Caco-2 (cell line): Measurements from ENCODE around the gene SELENOF. TPM values are rescaled to one million over a fixed set of nuclear protein-coding genes. Genes with fewer than 3 reads are reported as not detected.

Source experiments
- BruUV-seq: library from RNA; stranded (reverse); fragments of 400-500 nt; replicated peaks from 2 replicates; lab custom pipeline; 2021; lab: Mats Ljungman, UMichigan
- CTCF ChIA-PET: fragments of 300-600 bp; sonication (Branson Sonifier 250); formaldehyde crosslinking; loops from one replicate; lab custom pipeline; 2022; ENCODE audit warnings: antibody characterized with exemption; lab: Charles Lee
- POLR2A ChIA-PET: fragments of 300-600 bp; sonication (Branson Sonifier 250); formaldehyde crosslinking; loops from one replicate; lab custom pipeline; 2022; ENCODE audit warnings: antibody characterized with exemption; lab: Charles Lee
- DNase-seq, 2 experiments: peaks; one replicate each; pipeline versions ENCODE4 v3.0.0 to v3.0.0-alpha.2; 2020 to 2022
- H3K27me3 ChIP-seq: replicated peaks from 2 replicates; pipeline ENCODE4 v1.6.0; 2011; ENCODE audit warnings: low read length; ENCODE audit not compliant: control insufficient read depth, insufficient read depth
- H3K36me3 ChIP-seq: 2 replicates; pipeline ENCODE4 v1.5.1; 2011; ENCODE audit warnings: low read length; ENCODE audit not compliant: control insufficient read depth, insufficient read depth
- H3K4me1 ChIP-seq: fragments of 250-450 bp; sonication (Bioruptor Pico); 2 replicates; pipeline ENCODE4 v1.5.1; 2020; ENCODE audit warnings: mild to moderate bottlenecking
- H3K4me3 ChIP-seq: 2 replicates; pipeline ENCODE4 v1.5.1; 2011; ENCODE audit warnings: low read depth, mild to moderate bottlenecking, control low read depth, low read length
- H3K9me3 ChIP-seq: fragments of 250-450 bp; sonication (Bioruptor Pico); 2 replicates; pipeline ENCODE4 v1.5.1; 2020; ENCODE audit warnings: mild to moderate bottlenecking, moderate library complexity
- H3K27ac Mint-ChIP-seq: one replicate; pipeline ENCODE4 v1.8.0; 2022; ENCODE audit warnings: mixed read lengths; ENCODE audit not compliant: unreplicated experiment
- H3K27me3 Mint-ChIP-seq: one replicate; pipeline ENCODE4 v1.8.0; 2022; ENCODE audit warnings: mixed read lengths; ENCODE audit not compliant: insufficient read depth, unreplicated experiment
- H3K36me3 Mint-ChIP-seq: one replicate; pipeline ENCODE4 v1.8.0; 2022; ENCODE audit warnings: mild to moderate bottlenecking, mixed read lengths; ENCODE audit not compliant: insufficient read depth, unreplicated experiment
- H3K4me1 Mint-ChIP-seq: one replicate; pipeline ENCODE4 v1.8.0; 2022; ENCODE audit warnings: low read depth, mixed read lengths; ENCODE audit not compliant: unreplicated experiment
- H3K4me3 Mint-ChIP-seq: one replicate; pipeline ENCODE4 v1.8.0; 2022; ENCODE audit warnings: mild to moderate bottlenecking, moderate library complexity, mixed read lengths; ENCODE audit not compliant: unreplicated experiment
- H3K9me3 Mint-ChIP-seq: one replicate; pipeline ENCODE4 v1.8.0; 2022; ENCODE audit warnings: mixed read lengths; ENCODE audit not compliant: unreplicated experiment
- CTCF ChIP-seq, 2 experiments: fragments of 200-600 bp in 1 of 2; IDR thresholded peaks; 1 replicate in 1 of 2; 2 replicates in 1 of 2; pipeline versions ENCODE4 v1.5.1 to v1.8.0; 2011 to 2022; ENCODE audit warnings: antibody characterized with exemption in 1 of 2, control low read depth in 1 of 2, inconsistent platforms in 1 of 2, low read depth in 1 of 2, low read length in 1 of 2, mild to moderate bottlenecking in 1 of 2, moderate library complexity in 1 of 2; ENCODE audit not compliant: insufficient read depth in 1 of 2, severe bottlenecking in 1 of 2, unreplicated experiment in 1 of 2
- intact Hi-C: fragments of 100-400 bp; cut with micrococcal nuclease; formaldehyde crosslinking; loops from one replicate; pipeline ENCODE4 v1.10.0; 2022; ENCODE audit not compliant: unreplicated experiment
- total RNA-seq: library from RNA; stranded (reverse); gene quantifications from 2 replicates; pipeline ENCODE4 v1.2.3, GENCODE V29; 2022

Gene SELENOF
- total RNA-seq, 1 experiment from 2014 or later, result 161 TPM

- Histone ChIP-seq H3K9me3 (peaks cover 24% of the 10 kb centered on the region), H3K27me3 (no peaks in the 10 kb centered on the region), H3K4me1 (peaks cover 15% of the 10 kb centered on the region), H3K36me3 (no peaks in the 10 kb centered on the region), H3K4me3 (no peak overlapping the region)
- H3K27me3 Mint-ChIP-seq, result no peaks in the 10 kb centered on the region
- TF ChIP-seq CTCF (IDR thresholded peaks at IDR 0.05; ENCODE audit: insufficient read depth in 1 of 2, low read depth in 1 of 2, low read length in 1 of 2, severe bottlenecking in 1 of 2, unreplicated experiment in 1 of 2), result no peak
- ChIA-PET POLR2A (no interaction called here), CTCF (no interaction called here)
- H3K4me3 Mint-ChIP-seq, result no peak overlapping the region
- intact Hi-C loops, result no loop called here
- peaks cover 9% of the 10 kb centered on the region for H3K9me3 Mint-ChIP-seq
- no TSS peak for BruUV-seq
- no peak for DNase-seq
- peaks cover 30% of the 10 kb centered on the region for H3K36me3 Mint-ChIP-seq
- peaks cover 20% of the 10 kb centered on the region for H3K4me1 Mint-ChIP-seq
- no peak overlapping the region for H3K27ac Mint-ChIP-seq
These were observed 13.0 kb upstream of the SELENOF start for GRCh38 chr1:86926883-86927282.

DNA sequence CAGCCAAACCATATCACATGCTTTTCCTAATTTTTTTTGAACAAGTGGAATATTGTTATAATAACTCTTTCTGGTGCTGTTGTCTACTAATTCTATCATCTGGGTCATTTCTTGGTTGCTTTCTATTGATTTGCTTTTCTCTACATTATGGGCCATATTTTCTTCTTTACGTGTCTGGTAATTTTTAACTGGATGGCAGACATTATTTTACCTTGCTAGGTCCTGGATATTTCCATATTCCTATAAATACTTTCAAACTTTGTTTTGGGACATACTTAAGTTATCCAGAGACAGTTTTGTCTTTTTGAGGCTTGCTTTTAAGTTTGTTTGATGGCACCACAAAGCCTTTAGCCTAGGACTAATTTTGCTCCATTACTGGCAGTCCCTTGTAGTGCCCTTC is 11.8 kb upstream of the SELENOF start:
- Mint-ChIP-seq H3K27me3 (no peaks in the 10 kb centered on the region), H3K4me3 (no peak overlapping the region), H3K4me1 (peaks cover 18% of the 10 kb centered on the region), H3K27ac (no peak overlapping the region), H3K9me3 (peaks cover 9% of the 10 kb centered on the region), H3K36me3 (peaks cover 30% of the 10 kb centered on the region)
- Histone ChIP-seq H3K27me3 (no peaks in the 10 kb centered on the region), H3K4me1 (peaks cover 15% of the 10 kb centered on the region), H3K36me3 (no peaks in the 10 kb centered on the region), H3K4me3 (no peak overlapping the region), H3K9me3 (peaks cover 28% of the 10 kb centered on the region)
- CTCF ChIA-PET, result no interaction called here
- intact Hi-C loops, result no loop called here
- POLR2A ChIA-PET, result no interaction called here
- no peak for TF ChIP-seq CTCF (IDR thresholded peaks at IDR 0.05; ENCODE audit: insufficient read depth in 1 of 2, low read depth in 1 of 2, low read length in 1 of 2, severe bottlenecking in 1 of 2, unreplicated experiment in 1 of 2)
- no peak for DNase-seq
- BruUV-seq, result no TSS peak

DNA sequence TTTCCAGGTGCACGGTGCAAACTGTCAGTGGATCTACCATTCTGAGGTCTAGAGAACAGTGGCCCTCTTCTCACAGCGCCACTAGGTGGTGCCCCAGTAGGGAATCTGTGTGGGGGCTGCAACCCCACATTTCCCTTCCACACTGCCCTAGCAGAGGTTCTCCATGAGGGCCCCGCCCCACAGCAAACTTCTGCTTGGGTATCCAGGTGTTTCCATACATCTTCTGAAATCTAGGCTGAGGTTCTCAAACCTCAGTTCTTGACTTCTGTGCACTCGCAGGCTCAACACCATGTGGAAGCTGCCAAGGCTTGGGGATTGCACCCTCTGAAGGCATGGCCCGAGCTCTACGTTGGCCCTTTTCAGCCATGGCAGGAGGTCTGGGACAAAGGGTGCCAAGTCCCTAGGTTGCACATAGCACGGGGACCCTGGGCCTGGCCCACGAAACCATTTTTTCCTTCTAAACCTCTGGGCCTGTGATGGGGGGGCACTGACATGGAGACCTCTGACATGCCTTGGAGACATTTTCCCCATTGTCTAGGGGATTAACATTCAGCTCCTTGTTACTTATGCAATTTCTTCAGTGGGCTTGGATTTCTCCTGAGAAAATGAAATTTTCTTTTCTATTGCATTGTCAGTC is 10.5 kb upstream of the SELENOF start:
- BruUV-seq, result no TSS peak
- H3K4me1 Mint-ChIP-seq, result peaks cover 18% of the 10 kb centered on the region
- H3K27me3 Mint-ChIP-seq, result no peaks in the 10 kb centered on the region
- no peak overlapping the region for H3K4me3 Mint-ChIP-seq
- no peak for DNase-seq
- H3K36me3 Mint-ChIP-seq, result peaks cover 42% of the 10 kb centered on the region
- no peaks in the 10 kb centered on the region for H3K36me3 ChIP-seq
- peaks cover 15% of the 10 kb centered on the region for H3K4me1 ChIP-seq
- CTCF ChIA-PET, result no interaction called here
- no peak overlapping the region for H3K4me3 ChIP-seq
- TF ChIP-seq CTCF (IDR thresholded peaks at IDR 0.05; ENCODE audit: insufficient read depth in 1 of 2, low read depth in 1 of 2, low read length in 1 of 2, severe bottlenecking in 1 of 2, unreplicated experiment in 1 of 2), result no peak
- peaks cover 9% of the 10 kb centered on the region for H3K9me3 Mint-ChIP-seq
- H3K9me3 ChIP-seq, result peaks cover 28% of the 10 kb centered on the region
- H3K27ac Mint-ChIP-seq, result no peak overlapping the region
- H3K27me3 ChIP-seq, result no peaks in the 10 kb centered on the region
- intact Hi-C loops, result no loop called here
- POLR2A ChIA-PET, result no interaction called here
